GM08714 (cell line): ENCODE measurements around the gene L3HYPDH.
"Not testable (repeated sequence)": the region's sequence is repeated elsewhere in the genome, so short reads cannot be mapped to it uniquely, and the experiment has no call there.

Experiments
- H3K4me3 ChIP-seq: fragments of 200-500 bp; sonication (Bioruptor generic); 2 replicates; pipeline ENCODE4 v1.5.1; 2014; ENCODE audit warnings: mild to moderate bottlenecking, low read length, inconsistent platforms
- ZNF274 ChIP-seq: IDR thresholded peaks from 2 replicates; pipeline ENCODE4 v1.6.1; 2012; ENCODE audit warnings: mild to moderate bottlenecking, low read depth, low read length

L3HYPDH gene

GRCh38 chr14:59458486-59458885 lies 25.7 kb downstream of the L3HYPDH start:
- H3K4me3 ChIP-seq, result no peak overlapping the region
- TF ChIP-seq ZNF274, result no peak

- TF ChIP-seq ZNF274, result no peak
These were observed 28.8 kb downstream of the L3HYPDH start for GRCh38 chr14:59455411-59455810.

GRCh38 chr14:59454139-59454538 lies 30.1 kb downstream of the L3HYPDH start:
- TF ChIP-seq ZNF274, result no peak

More at GRCh38 chr14:59455411-59455810, 28.8 kb downstream of the L3HYPDH start:
- no peak overlapping the region for H3K4me3 ChIP-seq

GRCh38 chr14:59451849-59452248 lies 32.4 kb downstream of the L3HYPDH start:
- TF ChIP-seq ZNF274, result no peak
- H3K4me3 ChIP-seq, result no peak overlapping the region

More at GRCh38 chr14:59454139-59454538, 30.1 kb downstream of the L3HYPDH start:
- no peak overlapping the region for H3K4me3 ChIP-seq

- TF ChIP-seq ZNF274, result no peak
- no peak overlapping the region for H3K4me3 ChIP-seq
These were observed 33.5 kb downstream of the L3HYPDH start for GRCh38 chr14:59450716-59451115.

- H3K4me3 ChIP-seq, result not testable (repeated sequence)
These were observed 35.5 kb downstream of the L3HYPDH start for GRCh38 chr14:59448673-59449072.

GRCh38 chr14:59439256-59439965 lies 44.8 kb downstream of the L3HYPDH start:
- TF ChIP-seq ZNF274, result no peak
- H3K4me3 ChIP-seq, result no peak overlapping the region

GRCh38 chr14:59438195-59438647 lies 46.0 kb downstream of the L3HYPDH start:
- no peak overlapping the region for H3K4me3 ChIP-seq
- no peak for TF ChIP-seq ZNF274

- no peak for TF ChIP-seq ZNF274
- H3K4me3 ChIP-seq, result no peak overlapping the region
These were observed 48.2 kb downstream of the L3HYPDH start for GRCh38 chr14:59435987-59436386.

- H3K4me3 ChIP-seq, result no peak overlapping the region
- no peak for TF ChIP-seq ZNF274
These were observed 49.1 kb downstream of the L3HYPDH start for GRCh38 chr14:59435101-59435500.

- no peak for TF ChIP-seq ZNF274
- no peak overlapping the region for H3K4me3 ChIP-seq
These were observed 54.4 kb downstream of the L3HYPDH start for GRCh38 chr14:59429790-59430189.

GRCh38 chr14:59428581-59429012 lies 55.6 kb downstream of the L3HYPDH start:
- TF ChIP-seq ZNF274, result no peak

GRCh38 chr14:59427653-59428580 lies 56.3 kb downstream of the L3HYPDH start:
- TF ChIP-seq ZNF274, result no peak
- H3K4me3 ChIP-seq, result no peak overlapping the region

More at GRCh38 chr14:59428581-59429012, 55.6 kb downstream of the L3HYPDH start:
- H3K4me3 ChIP-seq, result no peak overlapping the region

GRCh38 chr14:59425322-59425935 lies 58.8 kb downstream of the L3HYPDH start:
- TF ChIP-seq ZNF274, result no peak
- H3K4me3 ChIP-seq, result no peak overlapping the region
